SK-N-SH (cell line): Measurements from ENCODE around the gene FBXW11. TPM values are rescaled to one million over a fixed set of nuclear protein-coding genes. Genes with fewer than 3 reads are reported as not detected.

Experiments
- CTCF ChIA-PET: fragments of 300-600, 350-600 bp; formaldehyde crosslinking; extraction: SDS; loops from one replicate; lab custom pipeline; 2021; lab: Yijun Ruan, JAX
- POLR2A ChIA-PET: fragments of 350-600 bp; sonication (Branson Sonifier 250); formaldehyde crosslinking; extraction: SDS; loops from one replicate; lab custom pipeline; 2020; ENCODE audit warnings: antibody characterized with exemption, inconsistent platforms; lab: Yijun Ruan, JAX
- DNase-seq: peaks from one replicate; pipeline ENCODE4 v3.0.0; 2012
- H2AFZ ChIP-seq: fragments of 200-600 bp; sonication (generic); 2 replicates; pipeline ENCODE4 v1.8.1; 2016; ENCODE audit warnings: antibody characterized with exemption, mild to moderate bottlenecking, low read depth
- H3F3A ChIP-seq: fragments of 200-600 bp; sonication (generic); replicated peaks from 2 replicates; pipeline ENCODE3; 2016; ENCODE audit warnings: antibody characterized with exemption, mild to moderate bottlenecking; ENCODE audit not compliant: insufficient read depth
- H3K27ac ChIP-seq, 2 experiments: fragments of 200-500 bp in 1 of 2; fragments of 200-600 bp in 1 of 2; sonication (Bioruptor generic) in 1 of 2; sonication (generic), shearing (Covaris generic) in 1 of 2; 2 replicates each; pipeline versions ENCODE4 v1.5.1 to v1.6.1; 2014 to 2016; ENCODE audit warnings: low read depth in 2 of 2, inconsistent platforms in 1 of 2, low read length in 1 of 2, mild to moderate bottlenecking in 1 of 2, mixed read lengths in 1 of 2
- H3K27me3 ChIP-seq: fragments of 200-600 bp; sonication (generic), shearing (Covaris generic); 2 replicates; pipeline ENCODE4 v1.6.1; 2016; ENCODE audit warnings: mixed run types; ENCODE audit not compliant: insufficient read depth
- H3K36me3 ChIP-seq, 2 experiments: fragments of 200-500 bp in 1 of 2; fragments of 200-600 bp in 1 of 2; sonication (Bioruptor generic) in 1 of 2; sonication (generic) in 1 of 2; replicated peaks in 1 of 2; 2 replicates each; pipeline versions ENCODE3 to v1.5.1; 2014 to 2016; ENCODE audit warnings: low read length in 1 of 2, mild to moderate bottlenecking in 1 of 2; ENCODE audit not compliant: insufficient read depth in 2 of 2, control insufficient read depth in 1 of 2
- H3K4me1 ChIP-seq, 2 experiments: fragments of 200-500 bp in 1 of 2; fragments of 200-600 bp in 1 of 2; sonication (Bioruptor generic) in 1 of 2; sonication (generic), shearing (Covaris generic) in 1 of 2; 2 replicates each; pipeline versions ENCODE4 v1.5.1 to v1.6.1; 2014 to 2016; ENCODE audit warnings: low read depth in 1 of 2, low read length in 1 of 2, mixed run types in 1 of 2; ENCODE audit not compliant: insufficient read depth in 2 of 2, control insufficient read depth in 1 of 2
- H3K4me2 ChIP-seq: fragments of 200-600 bp; sonication (generic), shearing (Covaris generic); 2 replicates; pipeline ENCODE4 v1.6.1; 2017; ENCODE audit warnings: mixed run types
- H3K4me3 ChIP-seq, 2 experiments: fragments of 200-500 bp in 1 of 2; fragments of 200-600 bp in 1 of 2; sonication (Bioruptor generic) in 1 of 2; sonication (generic), shearing (Covaris generic) in 1 of 2; 2 replicates each; pipeline versions ENCODE4 v1.5.1 to v1.8.1; 2014 to 2016; ENCODE audit warnings: low read depth in 2 of 2, inconsistent platforms in 1 of 2, low read length in 1 of 2, mild to moderate bottlenecking in 1 of 2, mixed read lengths in 1 of 2, moderate library complexity in 1 of 2
- H3K79me2 ChIP-seq: fragments of 200-600 bp; sonication (generic); 2 replicates; pipeline ENCODE4 v1.8.1; 2017; ENCODE audit warnings: mild to moderate bottlenecking; ENCODE audit not compliant: insufficient read depth
- H3K9ac ChIP-seq: fragments of 200-600 bp; sonication (generic); 2 replicates; pipeline ENCODE4 v1.6.1; 2017; ENCODE audit warnings: mixed run types
- H3K9me2 ChIP-seq: fragments of 200-600 bp; sonication (generic); 2 replicates; pipeline ENCODE4 v1.6.1; 2017; ENCODE audit warnings: mixed run types
- H3K9me3 ChIP-seq: fragments of 200-600 bp; sonication (generic); 2 replicates; pipeline ENCODE4 v1.6.1; 2017; ENCODE audit warnings: mixed run types, mild to moderate bottlenecking, moderate library complexity
- H4K20me1 ChIP-seq: fragments of 200-600 bp; sonication (generic); 2 replicates; pipeline ENCODE4 v1.6.1; 2017; ENCODE audit warnings: mild to moderate bottlenecking, mixed run types; ENCODE audit not compliant: insufficient read depth
- CHD2 ChIP-seq: fragments of 150-350 bp; IDR thresholded peaks from 2 replicates; pipeline ENCODE4 v1.6.1; 2018; ENCODE audit warnings: low read length; ENCODE audit not compliant: partially characterized antibody
- FOSL2 ChIP-seq: IDR thresholded peaks from 2 replicates; pipeline ENCODE4 v1.4.0; 2012; ENCODE audit warnings: low read depth, mild to moderate bottlenecking, moderate library complexity, borderline replicate concordance
- GABPA ChIP-seq: IDR thresholded peaks from 2 replicates; pipeline ENCODE4 v1.4.0; 2012; ENCODE audit warnings: low read depth, mild to moderate bottlenecking
- GATA2 ChIP-seq: sonication (generic); formaldehyde crosslinking; IDR thresholded peaks from 2 replicates; pipeline ENCODE4 v1.5.0; 2020; ENCODE audit warnings: mild to moderate bottlenecking, missing genetic modification reagents
- IRF3 ChIP-seq: fragments of 150-350 bp; IDR thresholded peaks from 2 replicates; pipeline ENCODE4 v1.6.1; 2016; ENCODE audit warnings: mild to moderate bottlenecking, low read depth, low read length
- MAX ChIP-seq: IDR thresholded peaks from 2 replicates; pipeline ENCODE4 v1.4.0; 2012; ENCODE audit warnings: low read depth
- MXI1 ChIP-seq: IDR thresholded peaks from 2 replicates; pipeline ENCODE4 v1.6.1; 2012; ENCODE audit warnings: mild to moderate bottlenecking, low read depth, low read length, improper control_type of control experiment
- NFIC ChIP-seq: IDR thresholded peaks from 2 replicates; pipeline ENCODE4 v1.4.0; 2012; ENCODE audit warnings: borderline replicate concordance
- NRF1 ChIP-seq: IDR thresholded peaks from 2 replicates; pipeline ENCODE4 v1.6.1; 2012; ENCODE audit warnings: low read depth, mild to moderate bottlenecking, low read length
- REST ChIP-seq: IDR thresholded peaks from 2 replicates; pipeline ENCODE4 v1.6.1; 2012; ENCODE audit warnings: mild to moderate bottlenecking, low read depth, low read length, moderate library complexity
- RFX5 ChIP-seq: IDR thresholded peaks from 2 replicates; pipeline ENCODE4 v1.6.1; 2012; ENCODE audit warnings: mild to moderate bottlenecking, improper control_type of control experiment, low read length
- RXRA ChIP-seq: IDR thresholded peaks from 2 replicates; pipeline ENCODE4 v1.4.0; 2012; ENCODE audit warnings: low read depth, mild to moderate bottlenecking, borderline replicate concordance
- TAF1 ChIP-seq: IDR thresholded peaks from 2 replicates; pipeline ENCODE4 v1.6.1; 2012; ENCODE audit warnings: low read depth, mild to moderate bottlenecking, low read length, moderate library complexity, borderline replicate concordance
- YY1 ChIP-seq: IDR thresholded peaks from 2 replicates; pipeline ENCODE4 v1.4.0; 2012; ENCODE audit warnings: low read depth, mild to moderate bottlenecking
- WGBS: methylation state at CpG from one replicate; pipeline ENCODE4 v1.1.6; 2017; ENCODE audit warnings: low lambda C conversion rate; 5-methylcytosine and 5-hydroxymethylcytosine counted together
- polyA plus RNA-seq, 3 experiments: library from polyadenylated mRNA; depleted of rRNA; stranded (reverse); fragments of >200 nt; gene quantifications; 2 replicates each; pipeline ENCODE4 v1.2.3, GENCODE V29; 2012
- TF ChIP-seq, protein P1 (sequence below): IDR thresholded peaks from 2 replicates; pipeline ENCODE4 v1.4.0; 2012; ENCODE audit warnings: low read depth, borderline replicate concordance

The FBXW11 gene
- polyA plus RNA-seq, 1 of the 3 experiments (the other 2 are of a cell fraction) = 37.5 TPM

DNA sequence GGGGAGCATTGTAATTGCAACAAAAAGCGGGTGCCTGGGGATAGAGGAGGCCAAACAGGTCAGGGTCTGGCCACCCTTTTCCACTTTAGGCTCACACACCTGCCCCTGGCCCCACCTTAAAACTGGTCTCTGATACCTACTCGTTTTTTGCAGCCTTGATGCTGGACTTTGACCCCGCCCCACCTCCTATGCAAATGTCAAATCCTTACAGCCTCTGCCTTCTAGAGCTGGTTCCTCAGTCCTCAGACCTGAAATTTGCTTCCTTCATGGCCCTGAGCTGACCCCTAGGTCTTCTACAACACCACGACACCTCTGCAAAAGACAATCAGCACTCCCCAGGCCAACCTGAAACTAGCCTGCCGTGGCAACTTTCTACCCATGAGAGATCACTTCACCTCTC lies 183.2 kb downstream of the FBXW11 start (continued):
- TF ChIP-seq NRF1 = no peak
- TF ChIP-seq GABPA = no peak
- no peak for TF ChIP-seq YY1
- TF ChIP-seq, protein P1, sequence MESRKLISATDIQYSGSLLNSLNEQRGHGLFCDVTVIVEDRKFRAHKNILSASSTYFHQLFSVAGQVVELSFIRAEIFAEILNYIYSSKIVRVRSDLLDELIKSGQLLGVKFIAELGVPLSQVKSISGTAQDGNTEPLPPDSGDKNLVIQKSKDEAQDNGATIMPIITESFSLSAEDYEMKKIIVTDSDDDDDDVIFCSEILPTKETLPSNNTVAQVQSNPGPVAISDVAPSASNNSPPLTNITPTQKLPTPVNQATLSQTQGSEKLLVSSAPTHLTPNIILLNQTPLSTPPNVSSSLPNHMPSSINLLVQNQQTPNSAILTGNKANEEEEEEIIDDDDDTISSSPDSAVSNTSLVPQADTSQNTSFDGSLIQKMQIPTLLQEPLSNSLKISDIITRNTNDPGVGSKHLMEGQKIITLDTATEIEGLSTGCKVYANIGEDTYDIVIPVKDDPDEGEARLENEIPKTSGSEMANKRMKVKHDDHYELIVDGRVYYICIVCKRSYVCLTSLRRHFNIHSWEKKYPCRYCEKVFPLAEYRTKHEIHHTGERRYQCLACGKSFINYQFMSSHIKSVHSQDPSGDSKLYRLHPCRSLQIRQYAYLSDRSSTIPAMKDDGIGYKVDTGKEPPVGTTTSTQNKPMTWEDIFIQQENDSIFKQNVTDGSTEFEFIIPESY = no peak
- no peak for TF ChIP-seq GATA2 (CRISPR knock-in tag)
- no peak for TF ChIP-seq MXI1
- no peak for TF ChIP-seq IRF3
- no peak for TF ChIP-seq MAX
- no peak for TF ChIP-seq CHD2
- TF ChIP-seq TAF1 = no peak
- TF ChIP-seq, all 33 proteins: peak for 0

DNA sequence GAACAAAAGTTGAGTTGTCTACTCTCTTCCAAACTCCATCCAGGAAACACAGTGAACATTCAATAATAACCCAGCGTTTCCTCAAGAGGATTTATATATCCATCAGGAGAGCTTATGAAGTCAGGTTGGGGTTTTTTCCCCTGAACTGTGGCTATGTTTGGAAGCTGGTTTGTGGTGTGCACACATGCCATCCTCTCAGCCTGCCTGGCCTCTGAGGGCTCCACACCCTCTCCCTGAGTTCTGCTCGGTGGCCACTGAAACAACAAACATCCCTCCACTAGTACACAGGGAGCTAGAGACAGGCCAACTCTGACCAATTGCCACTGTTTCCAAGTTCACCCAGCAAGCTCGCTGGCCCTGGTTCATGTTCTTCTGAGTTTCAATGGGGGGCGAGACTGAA lies 185.2 kb downstream of the FBXW11 start:
- no peaks in the 10 kb centered on the region for H4K20me1 ChIP-seq
- no peak for TF ChIP-seq MXI1
- no peaks in the 10 kb centered on the region for H3K4me1 ChIP-seq
- no peak overlapping the region for H2AFZ ChIP-seq
- H3K79me2 ChIP-seq = no peaks in the 10 kb centered on the region
- no peaks in the 10 kb centered on the region for H3K9me2 ChIP-seq
- H3K9ac ChIP-seq = no peak overlapping the region
- 0 out of 2 replicates have a peak, but pooled peaks cover 4% of the 10 kb centered on the region for H3K27me3 ChIP-seq
- no peaks in the 10 kb centered on the region for H3K36me3 ChIP-seq
- H3K9me3 ChIP-seq = no peaks in the 10 kb centered on the region
- ChIA-PET CTCF (interaction anchor here (0.9 kb wide), 1 partner anchor 92 kb away, joined by 3 read pairs; no protein-coding TSS in a partner anchor), POLR2A (no interaction called here)
- H3K27ac ChIP-seq = no peak overlapping the region
- no peak overlapping the region for H3K4me3 ChIP-seq
- WGBS = 25% methylated on average over 4 of the region's 4 CpGs
- DNase-seq = no peak
- H3K4me2 ChIP-seq = no peak overlapping the region
- H3F3A ChIP-seq = no peaks in the 10 kb centered on the region

GRCh38 chr5:171820561-171820960 lies 185.9 kb downstream of the FBXW11 start:
- Histone ChIP-seq H3K27ac (no peak overlapping the region), H3K9me3 (no peaks in the 10 kb centered on the region), H4K20me1 (no peaks in the 10 kb centered on the region), H3K4me1 (no peaks in the 10 kb centered on the region), H3F3A (no peaks in the 10 kb centered on the region), H3K79me2 (no peaks in the 10 kb centered on the region), H3K9me2 (no peaks in the 10 kb centered on the region), H3K27me3 (0 out of 2 replicates have a peak, but pooled peaks cover 4% of the 10 kb centered on the region), H3K4me3 (no peak overlapping the region), H3K4me2 (no peak overlapping the region), H3K9ac (no peak overlapping the region), H2AFZ (no peak overlapping the region), H3K36me3 (no peaks in the 10 kb centered on the region)
- ChIA-PET POLR2A (no interaction called here), CTCF (no interaction called here)
- no peak for DNase-seq
- WGBS = 66% methylated on average over 11 of the region's 11 CpGs
- TF ChIP-seq NFIC = no peak
- no peak for TF ChIP-seq REST
- TF ChIP-seq, protein P1 = no peak
- no peak for TF ChIP-seq RFX5
- TF ChIP-seq NRF1 = no peak
- TF ChIP-seq RXRA = no peak
- no peak for TF ChIP-seq FOSL2
